H1 (cell line): Measurements from ENCODE around the gene NR2E3. TPM values are rescaled to one million over a fixed set of nuclear protein-coding genes. Genes with fewer than 3 reads are reported as not detected.

ENCODE experiments used
- CTCF ChIA-PET: fragments of 300-600 bp; sonication (Branson Sonifier 250); formaldehyde crosslinking; loops from one replicate; lab custom pipeline; 2021; ENCODE audit not compliant: partially characterized antibody; lab: Charles Lee
- POLR2A ChIA-PET: fragments of 300-600 bp; sonication (Branson Sonifier 250); formaldehyde crosslinking; loops from one replicate; lab custom pipeline; 2021; ENCODE audit warnings: inconsistent platforms; ENCODE audit not compliant: partially characterized antibody; lab: Charles Lee
- DNase-seq, 2 experiments: peaks; one replicate each; pipeline versions ENCODE4 v3.0.0 to v3.0.0-alpha.2; 2010 to 2022; ENCODE audit warnings: low spot score in 2 of 2, low read depth in 1 of 2, mixed read lengths in 1 of 2
- FAIRE-seq: peaks from 2 replicates; lab custom pipeline; 2011; peaks lifted over from hg19 to GRCh38; lab: Jason Lieb, UNC
- H2AFZ ChIP-seq: 2 replicates; pipeline ENCODE4 v1.8.1; 2012; ENCODE audit warnings: low read length, inconsistent platforms
- H2AK5ac ChIP-seq: 2 replicates; pipeline ENCODE4 v1.6.1; 2013; ENCODE audit warnings: low read depth, low read length
- H2BK120ac ChIP-seq: replicated peaks from 2 replicates; pipeline ENCODE3; 2013; ENCODE audit warnings: low read depth, low read length, inconsistent platforms
- H2BK12ac ChIP-seq: 2 replicates; pipeline ENCODE4 v1.6.1; 2013; ENCODE audit warnings: low read depth, low read length
- H2BK15ac ChIP-seq: 2 replicates; pipeline ENCODE4 v1.6.1; 2013; ENCODE audit warnings: low read length
- H2BK20ac ChIP-seq: 2 replicates; pipeline ENCODE4 v1.6.1; 2013; ENCODE audit warnings: low read length
- H2BK5ac ChIP-seq: 2 replicates; pipeline ENCODE4 v1.6.1; 2013; ENCODE audit warnings: low read depth, low read length
- H3K14ac ChIP-seq: 2 replicates; pipeline ENCODE4 v1.6.1; 2013; ENCODE audit warnings: inconsistent platforms; ENCODE audit not compliant: insufficient read length
- H3K18ac ChIP-seq: 2 replicates; pipeline ENCODE4 v1.6.1; 2013; ENCODE audit warnings: low read length; ENCODE audit errors: extremely low read depth
- H3K23ac ChIP-seq: 2 replicates; pipeline ENCODE4 v1.6.1; 2013; ENCODE audit warnings: inconsistent platforms; ENCODE audit not compliant: insufficient read length
- H3K23me2 ChIP-seq: 2 replicates; pipeline ENCODE4 v1.6.1; 2013; ENCODE audit warnings: low read depth, low read length
- H3K27ac ChIP-seq: 2 replicates; pipeline ENCODE4 v1.6.1; 2011; ENCODE audit warnings: low read depth, low read length, inconsistent platforms
- H3K27me3 ChIP-seq, 4 experiments: replicated peaks in 1 of 4; 1 replicate in 1 of 4; 2 replicates in 3 of 4; pipeline versions ENCODE4 v1.6.1 to v1.8.1; 2011 to 2013; ENCODE audit warnings: low read length in 3 of 4, mild to moderate bottlenecking in 3 of 4, inconsistent platforms in 2 of 4, mixed read lengths in 2 of 4, moderate library complexity in 1 of 4; ENCODE audit not compliant: control insufficient read depth in 3 of 4, insufficient read depth in 3 of 4; ENCODE audit errors: extremely low read depth in 1 of 4
- H3K36me3 ChIP-seq, 4 experiments: 2 replicates each; pipeline versions ENCODE4 v1.6.1 to v1.8.1; 2011 to 2013; ENCODE audit warnings: mild to moderate bottlenecking in 4 of 4, low read length in 3 of 4, moderate library complexity in 2 of 4, control low read depth in 1 of 4, inconsistent platforms in 1 of 4; ENCODE audit not compliant: insufficient read depth in 4 of 4, control insufficient read depth in 2 of 4
- H3K4ac ChIP-seq: replicated peaks from 2 replicates; pipeline ENCODE3; 2013; ENCODE audit warnings: low read length, low read depth, mixed read lengths, inconsistent platforms; ENCODE audit not compliant: insufficient read length
- H3K4me1 ChIP-seq, 4 experiments: replicated peaks in 1 of 4; 1 replicate in 1 of 4; 2 replicates in 3 of 4; pipeline versions ENCODE4 v1.6.1 to v1.8.1; 2011 to 2013; ENCODE audit warnings: low read length in 3 of 4, inconsistent platforms in 2 of 4, mixed read lengths in 1 of 4; ENCODE audit not compliant: insufficient read depth in 4 of 4, control insufficient read depth in 3 of 4
- H3K4me2 ChIP-seq, 2 experiments: 2 replicates each; pipeline versions ENCODE4 v1.6.1 to v1.8.1; 2011 to 2013; ENCODE audit warnings: low read depth in 2 of 2, low read length in 2 of 2, control low read depth in 1 of 2, inconsistent platforms in 1 of 2, mild to moderate bottlenecking in 1 of 2; ENCODE audit not compliant: insufficient read depth in 1 of 2
- H3K4me3 ChIP-seq, 4 experiments: fragments of 200-600, 300-600 bp in 1 of 4; sonication (generic), shearing (Covaris generic), sonication (Bioruptor Twin) in 1 of 4; 2 replicates each; pipeline versions ENCODE4 v1.5.1 to v1.8.1; 2011 to 2016; ENCODE audit warnings: low read length in 4 of 4, low read depth in 3 of 4, control low read depth in 2 of 4, inconsistent platforms in 2 of 4, mild to moderate bottlenecking in 2 of 4, mixed read lengths in 1 of 4, moderate library complexity in 1 of 4; ENCODE audit not compliant: insufficient read depth in 2 of 4; ENCODE audit errors: extremely low read depth in 1 of 4
- H3K56ac ChIP-seq: replicated peaks from 2 replicates; pipeline ENCODE3; 2013; ENCODE audit warnings: low read depth, mild to moderate bottlenecking, mixed read lengths, low read length, inconsistent platforms; ENCODE audit not compliant: insufficient read length
- H3K79me1 ChIP-seq: 2 replicates; pipeline ENCODE4 v1.6.1; 2013; ENCODE audit warnings: low read depth, low read length, control low read depth
- H3K79me2 ChIP-seq, 2 experiments: 2 replicates each; pipeline versions ENCODE4 v1.6.1 to v1.8.1; 2012 to 2013; ENCODE audit warnings: low read length in 2 of 2, mild to moderate bottlenecking in 2 of 2, inconsistent platforms in 1 of 2; ENCODE audit not compliant: insufficient read depth in 2 of 2, control insufficient read depth in 1 of 2
- H3K9ac ChIP-seq, 4 experiments: replicated peaks in 1 of 4; 1 replicate in 1 of 4; 2 replicates in 3 of 4; pipeline versions ENCODE4 v1.6.1 to v1.8.1; 2011 to 2013; ENCODE audit warnings: low read depth in 3 of 4, low read length in 3 of 4, control low read depth in 2 of 4, mild to moderate bottlenecking in 2 of 4, moderate library complexity in 2 of 4, inconsistent platforms in 1 of 4; ENCODE audit errors: extremely low read depth in 1 of 4
- H3K9me3 ChIP-seq, 2 experiments: 2 replicates each; pipeline versions ENCODE4 v1.6.1 to v1.8.1; 2012 to 2013; ENCODE audit warnings: mild to moderate bottlenecking in 2 of 2, moderate library complexity in 2 of 2, control low read depth in 1 of 2, inconsistent platforms in 1 of 2, low read depth in 1 of 2, low read length in 1 of 2, mixed read lengths in 1 of 2; ENCODE audit not compliant: insufficient read depth in 2 of 2
- H4K20me1 ChIP-seq, 2 experiments: replicated peaks in 1 of 2; 2 replicates each; pipeline versions ENCODE3 to v1.8.1; 2011 to 2013; ENCODE audit warnings: inconsistent platforms in 2 of 2, low read length in 2 of 2, mild to moderate bottlenecking in 1 of 2; ENCODE audit not compliant: insufficient read depth in 2 of 2, control insufficient read depth in 1 of 2
- H4K5ac ChIP-seq: 2 replicates; pipeline ENCODE4 v1.6.1; 2013; ENCODE audit warnings: low read length, low read depth, mixed read lengths, inconsistent platforms; ENCODE audit not compliant: insufficient read length
- H4K8ac ChIP-seq: 2 replicates; pipeline ENCODE4 v1.8.0; 2013; ENCODE audit warnings: mild to moderate bottlenecking, moderate library complexity, low read length, inconsistent platforms; ENCODE audit not compliant: insufficient read depth; ENCODE audit errors: extremely low read depth
- H4K91ac ChIP-seq: replicated peaks from 2 replicates; pipeline ENCODE3; 2013; ENCODE audit warnings: low read length, mixed read lengths, inconsistent platforms; ENCODE audit not compliant: insufficient read length
- CEBPB ChIP-seq: IDR thresholded peaks from 2 replicates; pipeline ENCODE4 v1.6.1; 2012; ENCODE audit warnings: low read depth, low read length
- EP300 ChIP-seq, 2 experiments: IDR thresholded peaks; 1 replicate in 1 of 2; 2 replicates in 1 of 2; pipeline ENCODE4 v1.6.1; 2011 to 2012; ENCODE audit warnings: low read depth in 2 of 2, low read length in 2 of 2, mild to moderate bottlenecking in 2 of 2, borderline replicate concordance in 1 of 2, inconsistent platforms in 1 of 2, moderate library complexity in 1 of 2
- WGBS, 2 experiments: shearing (Covaris generic) in 1 of 2; methylation state at CpG; one replicate each; pipeline versions ENCODE4 v1.1.6 to v1.1.7; 2013 to 2015; ENCODE audit warnings: low lambda C conversion rate in 2 of 2, mixed read lengths in 2 of 2, inconsistent platforms in 1 of 2, low coverage in 1 of 2, missing lambda C conversion rate in 1 of 2; ENCODE audit not compliant: insufficient replicate concordance in 2 of 2, insufficient coverage in 1 of 2, insufficient read length in 1 of 2; ENCODE audit errors: extremely low coverage in 1 of 2, missing lambda C conversion rate in 1 of 2; 5-methylcytosine and 5-hydroxymethylcytosine counted together
- polyA plus RNA-seq, 7 experiments: library from polyadenylated mRNA; depleted of rRNA in 3 of 7; stranded (reverse) in 5 of 7; unstranded in 2 of 7; fragments of >200 nt in 5 of 7; fragments of 200-250 nt in 2 of 7; gene quantifications; 1 replicate in 5 of 7; 2 replicates in 1 of 7; 4 replicates in 1 of 7; pipeline versions ENCODE4 v1.2.1 to v1.2.3, GENCODE V29; 2011 to 2013; ENCODE audit warnings: missing spikeins in 2 of 7, mixed read lengths in 2 of 7
- total RNA-seq: library from RNA; stranded (reverse); fragmentation: NEBNext Ultra II Directional; extraction: Animal tissue kit (Norgen Biotek cat#: 25700); gene quantifications from 2 replicates; pipeline ENCODE4 v1.2.1, GENCODE V29; 2021

Gene NR2E3
- total and polyA plus RNA-seq, 2 of the 8 experiments (the other 6 are each of a cell fraction or from before 2014, with no cell fraction given) = 0.56 to 0.80 TPM

GRCh38 chr15:71781179-71781964 is 29.0 kb upstream of the NR2E3 start:
- H3K14ac ChIP-seq = no peak overlapping the region
- no peaks in the 10 kb centered on the region; a peak in 3 of 7 replicates for H3K4me1 ChIP-seq
- H2BK20ac ChIP-seq = no peak overlapping the region
- H3K23ac ChIP-seq = no peak overlapping the region
- no peak overlapping the region for H3K27ac ChIP-seq
- ChIA-PET CTCF (interaction anchor here (0.8 to 5.8 kb wide), 18 partner anchors 10 to 388 kb away, joined by 3 to 49 read pairs (median 4); no protein-coding TSS in a partner anchor), POLR2A (interaction anchor here (2.2 kb wide), 1 partner anchor 29 kb away, joined by 7 read pairs; no protein-coding TSS in a partner anchor)
- no peak overlapping the region for H3K9ac ChIP-seq
- TF ChIP-seq CEBPB (no peak), EP300 (IDR thresholded peaks at IDR 0.05; ENCODE audit: borderline replicate concordance in 1 of 2, low read depth in 2 of 2, low read length in 2 of 2) (no peak)
- no peak overlapping the region for H3K56ac ChIP-seq
- no peak overlapping the region for H3K4me3 ChIP-seq
- H3K4ac ChIP-seq = no peak overlapping the region
- H3K9me3 ChIP-seq = no peaks in the 10 kb centered on the region
- no peaks in the 10 kb centered on the region for H3K36me3 ChIP-seq
- H4K20me1 ChIP-seq = no peaks in the 10 kb centered on the region
- H2BK120ac ChIP-seq = no peak overlapping the region
- no peaks in the 10 kb centered on the region for H3K79me1 ChIP-seq
- WGBS, 2 experiments = 86% methylated on average over 9 of the region's 9 CpGs; no CpG with 5 or more reads in 1 of the 2 experiments
- FAIRE-seq (no peak), DNase-seq (no peak)
- no peak overlapping the region for H2AK5ac ChIP-seq
- no peak overlapping the region for H4K91ac ChIP-seq
- no peak overlapping the region; the same call in 1 of the 2 replicates for H4K8ac ChIP-seq
- no peak overlapping the region for H2AFZ ChIP-seq
- no peak overlapping the region for H2BK12ac ChIP-seq
- no peak overlapping the region for H4K5ac ChIP-seq
- H2BK5ac ChIP-seq = no peak overlapping the region
- H2BK15ac ChIP-seq = no peak overlapping the region
- H3K79me2 ChIP-seq = no peaks in the 10 kb centered on the region
- H3K23me2 ChIP-seq = no peaks in the 10 kb centered on the region
- no peak overlapping the region for H3K18ac ChIP-seq
- no peaks in the 10 kb centered on the region for H3K27me3 ChIP-seq
- H3K4me2 ChIP-seq = no peak overlapping the region
